Peyer's patch (tissue), 4 donors: ENCODE measurements around the gene PTPRQ.

Experiments
- POLR2A ChIP-seq, 2 donors: fragments of 450-650 bp; IDR thresholded peaks; one replicate each; pipeline ENCODE4 v1.5.1; 2017; ENCODE audit warnings: antibody characterized with exemption in 2 of 2, mild to moderate bottlenecking in 2 of 2, moderate library complexity in 2 of 2
- TF ChIP-seq, protein P1 (sequence below), 6 experiments: fragments of 450-650 bp in 4 of 6; fragments of 200-600 bp in 2 of 6; sonication (generic) in 1 of 6; IDR thresholded peaks; one replicate each; pipeline ENCODE4 v1.5.1; 2017 to 2019; ENCODE audit warnings: antibody characterized with exemption in 6 of 6, mild to moderate bottlenecking in 3 of 6, moderate library complexity in 1 of 6

DNA sequence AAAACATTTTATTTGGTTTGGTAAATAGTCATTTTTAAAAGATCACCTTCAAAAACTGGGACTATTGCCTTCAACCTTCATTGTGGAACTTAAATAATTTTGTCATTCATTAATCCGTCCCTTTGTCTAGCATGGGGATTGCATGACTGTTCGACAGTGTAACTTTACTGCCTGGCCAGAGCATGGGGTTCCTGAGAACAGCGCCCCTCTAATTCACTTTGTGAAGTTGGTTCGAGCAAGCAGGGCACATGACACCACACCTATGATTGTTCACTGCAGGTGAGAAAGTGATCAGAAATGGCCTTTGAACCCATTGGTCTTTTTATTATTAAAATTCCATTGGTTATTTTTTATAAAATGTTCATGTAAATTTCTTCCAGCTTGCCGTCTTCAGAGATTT, 226.2 kb downstream of the PTPRQ start:
- TF ChIP-seq, protein P1, sequence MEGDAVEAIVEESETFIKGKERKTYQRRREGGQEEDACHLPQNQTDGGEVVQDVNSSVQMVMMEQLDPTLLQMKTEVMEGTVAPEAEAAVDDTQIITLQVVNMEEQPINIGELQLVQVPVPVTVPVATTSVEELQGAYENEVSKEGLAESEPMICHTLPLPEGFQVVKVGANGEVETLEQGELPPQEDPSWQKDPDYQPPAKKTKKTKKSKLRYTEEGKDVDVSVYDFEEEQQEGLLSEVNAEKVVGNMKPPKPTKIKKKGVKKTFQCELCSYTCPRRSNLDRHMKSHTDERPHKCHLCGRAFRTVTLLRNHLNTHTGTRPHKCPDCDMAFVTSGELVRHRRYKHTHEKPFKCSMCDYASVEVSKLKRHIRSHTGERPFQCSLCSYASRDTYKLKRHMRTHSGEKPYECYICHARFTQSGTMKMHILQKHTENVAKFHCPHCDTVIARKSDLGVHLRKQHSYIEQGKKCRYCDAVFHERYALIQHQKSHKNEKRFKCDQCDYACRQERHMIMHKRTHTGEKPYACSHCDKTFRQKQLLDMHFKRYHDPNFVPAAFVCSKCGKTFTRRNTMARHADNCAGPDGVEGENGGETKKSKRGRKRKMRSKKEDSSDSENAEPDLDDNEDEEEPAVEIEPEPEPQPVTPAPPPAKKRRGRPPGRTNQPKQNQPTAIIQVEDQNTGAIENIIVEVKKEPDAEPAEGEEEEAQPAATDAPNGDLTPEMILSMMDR (IDR thresholded peaks at IDR 0.05): no peak
- TF ChIP-seq POLR2A (IDR thresholded peaks at IDR 0.05): no peak
